Activated CD4-positive, alpha-beta T cell treated with anti-CD3 and anti-CD28 coated beads, Interleukin-2, amount 10 ng/mL, durations not matched to agents 7 days and 5 days (primary cell): ENCODE data around the gene MDFIC. TPM values are rescaled to one million over a fixed set of nuclear protein-coding genes. Genes with fewer than 3 reads are reported as not detected.

Experiments used
- CTCF ChIA-PET: fragments of 350-600 bp; sonication (Branson Sonifier 250); formaldehyde crosslinking; loops from one replicate; lab custom pipeline; 2021; ENCODE audit warnings: antibody characterized with exemption; lab: Charles Lee
- POLR2A ChIA-PET: fragments of 350-600 bp; sonication (Branson Sonifier 250); formaldehyde crosslinking; loops from one replicate; lab custom pipeline; 2021; ENCODE audit warnings: antibody characterized with exemption; lab: Charles Lee
- DNase-seq: peaks from one replicate; pipeline ENCODE4 v3.0.0-alpha.2; 2020
- H3K27ac Mint-ChIP-seq: one replicate; pipeline ENCODE4 v1.8.0; 2021; ENCODE audit warnings: mild to moderate bottlenecking, moderate library complexity, mixed read lengths
- H3K27me3 Mint-ChIP-seq: one replicate; pipeline ENCODE4 v1.8.0; 2021; ENCODE audit warnings: mixed read lengths
- H3K36me3 Mint-ChIP-seq: one replicate; pipeline ENCODE4 v1.8.0; 2021; ENCODE audit warnings: low read depth, mixed read lengths
- H3K4me1 Mint-ChIP-seq: one replicate; pipeline ENCODE4 v1.8.0; 2021; ENCODE audit warnings: mixed read lengths
- H3K4me3 Mint-ChIP-seq: one replicate; pipeline ENCODE4 v1.8.0; 2021; ENCODE audit warnings: mild to moderate bottlenecking, moderate library complexity, mixed read lengths
- H3K9me3 Mint-ChIP-seq: one replicate; pipeline ENCODE4 v1.8.0; 2021; ENCODE audit warnings: mixed read lengths
- total RNA-seq, 2 experiments: library from RNA; stranded (reverse); gene quantifications; one replicate each; pipeline ENCODE4 v1.2.3, GENCODE V29; 2021

The MDFIC gene
- total RNA-seq, 2 experiments from 2014 or later, result 75.4 to 91.2 TPM

GRCh38 chr7:115009736-115010440 is 88.0 kb downstream of the MDFIC start:
- Mint-ChIP-seq H3K4me3 (peak overlapping the region; percentile 66), H3K9me3 (peaks cover 5% of the 10 kb centered on the region), H3K27ac (peak overlapping the region; percentile 90), H3K27me3 (no peaks in the 10 kb centered on the region), H3K4me1 (peaks cover 82% of the 10 kb centered on the region), H3K36me3 (peaks cover 67% of the 10 kb centered on the region)
- ChIA-PET POLR2A (no interaction called here), CTCF (interaction anchor here (0.8 to 1.4 kb wide), 3 partner anchors 11 to 13 kb away, joined by 3 to 5 read pairs (median 3); no protein-coding TSS in a partner anchor)
- no peak for DNase-seq

GRCh38 chr7:115010441-115010820 is 88.5 kb downstream of the MDFIC start:
- DNase-seq, result no peak
- Mint-ChIP-seq H3K27ac (peak overlapping the region; percentile 90), H3K4me3 (peak overlapping the region; percentile 22), H3K36me3 (peaks cover 66% of the 10 kb centered on the region), H3K27me3 (no peaks in the 10 kb centered on the region), H3K4me1 (peaks cover 81% of the 10 kb centered on the region), H3K9me3 (peaks cover 5% of the 10 kb centered on the region)
- ChIA-PET CTCF (no interaction called here), POLR2A (no interaction called here)

GRCh38 chr7:115013886-115014285 is 92.0 kb downstream of the MDFIC start:
- Mint-ChIP-seq H3K27me3 (no peaks in the 10 kb centered on the region), H3K4me1 (peaks cover 61% of the 10 kb centered on the region), H3K36me3 (peaks cover 58% of the 10 kb centered on the region), H3K27ac (no peak overlapping the region), H3K9me3 (peaks cover 5% of the 10 kb centered on the region), H3K4me3 (no peak overlapping the region)
- CTCF ChIA-PET, result no interaction called here
- DNase-seq, result no peak
- POLR2A ChIA-PET, result no interaction called here

- H3K4me3 Mint-ChIP-seq, result no peak overlapping the region
- POLR2A ChIA-PET, result no interaction called here
- CTCF ChIA-PET, result no interaction called here
- H3K36me3 Mint-ChIP-seq, result peaks cover 61% of the 10 kb centered on the region
- H3K27ac Mint-ChIP-seq, result no peak overlapping the region
- no peaks in the 10 kb centered on the region for H3K27me3 Mint-ChIP-seq
- peaks cover 52% of the 10 kb centered on the region for H3K4me1 Mint-ChIP-seq
- H3K9me3 Mint-ChIP-seq, result peaks cover 5% of the 10 kb centered on the region
- DNase-seq, result no peak
Observed at GRCh38 chr7:115014794-115015193, 92.9 kb downstream of the MDFIC start.

DNA sequence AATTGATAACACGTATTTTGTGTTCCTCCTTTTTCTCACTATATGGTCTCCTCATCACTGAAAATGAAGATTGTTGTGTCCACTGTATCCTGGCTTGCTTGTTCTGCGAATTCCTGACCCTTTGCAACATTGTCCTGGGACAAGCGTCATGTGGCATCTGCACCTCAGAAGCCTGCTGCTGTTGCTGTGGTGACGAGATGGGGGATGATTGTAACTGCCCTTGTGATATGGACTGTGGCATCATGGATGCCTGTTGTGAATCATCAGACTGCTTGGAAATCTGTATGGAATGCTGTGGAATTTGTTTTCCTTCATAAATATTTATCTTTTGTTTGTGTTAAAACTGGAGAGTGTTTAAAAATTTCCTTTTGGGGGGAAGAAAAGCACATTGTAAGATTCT is 93.7 kb downstream of the MDFIC start:
- peaks cover 5% of the 10 kb centered on the region for H3K9me3 Mint-ChIP-seq
- peaks cover 68% of the 10 kb centered on the region for H3K36me3 Mint-ChIP-seq
- no peaks in the 10 kb centered on the region for H3K27me3 Mint-ChIP-seq
- ChIA-PET POLR2A (no interaction called here), CTCF (no interaction called here)
- peaks cover 56% of the 10 kb centered on the region for H3K4me1 Mint-ChIP-seq
- no peak for DNase-seq
- no peak overlapping the region for H3K4me3 Mint-ChIP-seq
- no peak overlapping the region for H3K27ac Mint-ChIP-seq

DNA sequence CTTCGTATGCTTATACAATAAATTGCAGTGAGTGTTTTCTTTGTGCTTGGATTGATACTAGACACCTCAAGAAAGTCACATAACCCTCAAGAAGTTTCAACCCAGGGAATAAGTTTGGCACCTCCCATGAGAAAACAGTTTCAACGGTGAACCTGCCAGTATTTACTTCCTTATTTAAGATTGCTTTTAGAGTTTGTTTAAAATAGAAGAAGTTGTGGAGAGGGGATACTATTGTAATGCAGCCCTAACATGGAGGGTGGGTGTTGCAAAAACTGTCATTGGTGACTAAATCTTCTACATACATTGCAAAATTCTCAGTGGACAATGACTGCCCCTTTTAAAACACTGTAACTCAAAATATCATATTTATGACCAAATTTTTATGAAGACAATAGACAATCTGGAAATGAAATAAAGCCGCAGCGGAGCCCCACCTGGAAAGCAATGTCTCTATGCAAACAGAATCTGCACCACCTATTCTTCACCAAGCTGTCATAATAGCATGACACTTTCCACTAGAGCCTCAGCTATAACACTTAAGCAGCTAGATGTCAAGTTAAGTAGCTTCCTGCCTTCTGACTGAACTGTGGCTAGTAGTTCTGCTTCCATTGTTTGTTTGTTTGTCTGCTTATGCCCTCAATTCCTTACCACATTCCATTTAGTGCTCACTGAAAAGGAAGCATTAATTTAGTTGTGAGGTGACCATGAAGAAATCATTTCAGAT is 98.2 kb downstream of the MDFIC start:
- POLR2A ChIA-PET, result no interaction called here
- Mint-ChIP-seq H3K36me3 (peaks cover 40% of the 10 kb centered on the region), H3K4me3 (no peak overlapping the region), H3K27ac (peak overlapping the region; percentile 10), H3K4me1 (peaks cover 38% of the 10 kb centered on the region), H3K27me3 (no peaks in the 10 kb centered on the region), H3K9me3 (peaks cover 4% of the 10 kb centered on the region)
- CTCF ChIA-PET, result no interaction called here
- no peak for DNase-seq

DNA sequence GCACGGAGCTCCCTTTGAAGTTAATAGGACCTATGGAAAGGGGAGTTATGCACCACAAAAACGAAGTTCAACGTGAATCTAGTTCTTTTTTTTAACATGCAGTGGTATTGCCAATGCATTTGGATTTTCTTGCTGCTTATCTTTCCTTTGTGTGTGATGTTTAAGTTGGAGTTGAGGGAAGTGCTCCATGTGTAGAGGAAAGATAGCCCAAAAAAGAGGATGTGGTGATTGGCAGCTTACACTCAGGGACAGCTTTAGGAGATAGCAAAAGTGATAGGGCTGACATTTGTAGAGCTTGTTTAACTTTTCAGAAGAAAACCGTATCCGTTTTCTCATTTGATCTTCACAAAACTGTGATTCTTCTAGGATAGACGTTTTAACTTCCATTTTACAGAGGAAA is 101.3 kb downstream of the MDFIC start:
- ChIA-PET CTCF (interaction anchor here (0.6 kb wide), 1 partner anchor 12 kb away, joined by 3 read pairs; no protein-coding TSS in a partner anchor), POLR2A (no interaction called here)
- peaks cover 4% of the 10 kb centered on the region for H3K9me3 Mint-ChIP-seq
- H3K27ac Mint-ChIP-seq, result no peak overlapping the region
- H3K4me3 Mint-ChIP-seq, result no peak overlapping the region
- DNase-seq, result no peak
- peaks cover 20% of the 10 kb centered on the region for H3K36me3 Mint-ChIP-seq
- H3K27me3 Mint-ChIP-seq, result no peaks in the 10 kb centered on the region
- H3K4me1 Mint-ChIP-seq, result peaks cover 23% of the 10 kb centered on the region

GRCh38 chr7:115024276-115024675 is 102.4 kb downstream of the MDFIC start:
- Mint-ChIP-seq H3K27ac (no peak overlapping the region), H3K4me1 (peaks cover 23% of the 10 kb centered on the region), H3K4me3 (no peak overlapping the region), H3K27me3 (no peaks in the 10 kb centered on the region), H3K36me3 (peaks cover 15% of the 10 kb centered on the region), H3K9me3 (peaks cover 4% of the 10 kb centered on the region)
- POLR2A ChIA-PET, result no interaction called here
- DNase-seq, result no peak
- CTCF ChIA-PET, result no interaction called here

DNA sequence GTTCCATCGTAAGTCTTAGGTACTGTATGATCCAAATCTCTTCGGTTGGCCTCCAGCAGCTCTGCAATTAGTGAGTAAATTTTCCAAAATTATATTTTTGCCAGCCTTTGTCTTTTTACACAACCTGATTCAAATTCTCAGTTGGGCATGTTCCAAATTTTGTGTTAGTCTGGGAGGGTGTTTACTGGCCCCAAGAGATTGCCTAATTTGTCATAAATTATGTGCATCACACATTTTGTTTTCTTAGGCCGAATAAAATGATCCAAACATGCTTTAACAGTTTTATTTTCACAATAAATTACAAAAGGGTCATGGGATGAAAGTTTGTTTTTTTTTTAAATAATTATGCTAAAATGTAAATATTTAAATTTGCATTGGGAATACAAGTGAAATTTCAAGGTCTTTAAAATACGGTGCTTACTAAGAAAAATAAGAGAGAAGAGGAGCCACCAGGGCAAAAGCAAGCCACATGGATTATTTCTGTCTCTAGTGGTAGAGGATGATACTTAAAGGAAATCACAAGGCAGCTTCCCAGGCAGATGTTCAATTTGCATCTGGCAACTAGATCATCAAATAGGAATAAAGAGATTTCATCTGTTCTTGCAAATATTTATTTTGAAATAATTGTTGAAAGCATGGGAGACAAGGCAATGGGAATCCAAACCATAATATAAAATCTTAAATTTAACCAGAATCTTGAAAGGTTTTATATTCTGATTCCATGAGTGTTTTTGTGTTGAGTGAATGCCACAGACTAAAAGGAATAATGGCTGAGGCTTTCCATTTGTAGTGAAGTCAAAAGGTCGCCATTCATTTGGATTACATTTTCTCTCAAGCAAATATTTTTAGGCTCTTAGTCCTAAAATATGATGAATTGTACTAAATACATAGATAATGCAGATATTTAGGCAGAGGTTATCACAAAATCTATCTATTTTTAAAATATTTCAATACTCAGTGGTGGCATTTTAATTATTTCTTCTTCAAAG is 111.1 kb downstream of the MDFIC start:
- POLR2A ChIA-PET, result no interaction called here

DNA sequence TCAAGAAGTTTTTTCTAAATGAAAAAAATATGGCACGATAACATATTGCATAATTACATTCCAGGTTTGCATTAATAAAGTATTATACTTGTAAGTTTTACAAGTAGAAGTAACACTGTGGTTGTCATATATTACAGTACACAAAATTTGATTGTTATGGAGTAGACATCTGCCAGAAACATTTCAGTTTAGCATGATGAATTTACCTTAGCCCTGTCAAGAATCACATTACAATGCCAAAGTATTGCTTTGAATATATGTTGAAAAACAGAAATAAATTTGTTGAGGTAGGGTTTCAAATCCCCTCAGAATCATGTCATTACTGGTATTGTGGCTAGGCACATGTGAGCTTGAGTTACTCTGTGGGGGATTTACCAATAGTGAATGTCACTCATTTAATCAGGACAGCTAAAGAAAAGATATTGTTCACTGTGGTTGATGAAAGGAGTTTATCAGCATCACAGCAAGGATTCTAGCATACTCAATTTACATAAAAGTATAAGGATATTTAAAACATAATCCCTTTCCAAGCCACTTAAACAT is 112.1 kb downstream of the MDFIC start:
- H3K9me3 Mint-ChIP-seq, result peaks cover 3% of the 10 kb centered on the region
- no peak overlapping the region for H3K27ac Mint-ChIP-seq
- no peak overlapping the region for H3K4me3 Mint-ChIP-seq
- peaks cover 6% of the 10 kb centered on the region for H3K36me3 Mint-ChIP-seq
- POLR2A ChIA-PET, result no interaction called here
- DNase-seq, result no peak
- peaks cover 2% of the 10 kb centered on the region for H3K27me3 Mint-ChIP-seq
- CTCF ChIA-PET, result no interaction called here
- peaks cover 16% of the 10 kb centered on the region for H3K4me1 Mint-ChIP-seq

More for the DNA sequence above, 111.1 kb downstream of the MDFIC start:
- H3K4me3 Mint-ChIP-seq, result no peak overlapping the region
- peaks cover 3% of the 10 kb centered on the region for H3K9me3 Mint-ChIP-seq
- H3K27me3 Mint-ChIP-seq, result peaks cover 2% of the 10 kb centered on the region
- no peak overlapping the region for H3K27ac Mint-ChIP-seq
- CTCF ChIA-PET, result no interaction called here
- peaks cover 6% of the 10 kb centered on the region for H3K36me3 Mint-ChIP-seq
- peaks cover 14% of the 10 kb centered on the region for H3K4me1 Mint-ChIP-seq
- no peak for DNase-seq

GRCh38 chr7:115034515-115034914 is 112.6 kb downstream of the MDFIC start:
- peaks cover 2% of the 10 kb centered on the region for H3K27me3 Mint-ChIP-seq
- H3K27ac Mint-ChIP-seq, result no peak overlapping the region
- peaks cover 6% of the 10 kb centered on the region for H3K36me3 Mint-ChIP-seq
- H3K4me3 Mint-ChIP-seq, result no peak overlapping the region
- ChIA-PET CTCF (no interaction called here), POLR2A (no interaction called here)
- peaks cover 3% of the 10 kb centered on the region for H3K9me3 Mint-ChIP-seq
- DNase-seq, result no peak
- peaks cover 16% of the 10 kb centered on the region for H3K4me1 Mint-ChIP-seq

- peaks cover 2% of the 10 kb centered on the region for H3K27me3 Mint-ChIP-seq
- H3K36me3 Mint-ChIP-seq, result peaks cover 6% of the 10 kb centered on the region
- CTCF ChIA-PET, result no interaction called here
- POLR2A ChIA-PET, result no interaction called here
- H3K27ac Mint-ChIP-seq, result peak overlapping the region; percentile 37
- H3K4me3 Mint-ChIP-seq, result no peak overlapping the region
- no peak for DNase-seq
- peaks cover 16% of the 10 kb centered on the region for H3K4me1 Mint-ChIP-seq
- peaks cover 3% of the 10 kb centered on the region for H3K9me3 Mint-ChIP-seq
Observed at GRCh38 chr7:115037128-115037802, 115.4 kb downstream of the MDFIC start.
